HPDE6-E6E7 (cell line): ENCODE results near the gene CDCP1.
"Not testable (repeated sequence)": the region's sequence is repeated elsewhere in the genome, so short reads cannot be mapped to it uniquely, and the experiment has no call there.

Experiments used
- DNase-seq: peaks from one replicate; pipeline ENCODE4 v3.0.0; 2011; ENCODE audit warnings: missing footprints; ENCODE audit errors: extremely low spot score

The CDCP1 gene

DNA sequence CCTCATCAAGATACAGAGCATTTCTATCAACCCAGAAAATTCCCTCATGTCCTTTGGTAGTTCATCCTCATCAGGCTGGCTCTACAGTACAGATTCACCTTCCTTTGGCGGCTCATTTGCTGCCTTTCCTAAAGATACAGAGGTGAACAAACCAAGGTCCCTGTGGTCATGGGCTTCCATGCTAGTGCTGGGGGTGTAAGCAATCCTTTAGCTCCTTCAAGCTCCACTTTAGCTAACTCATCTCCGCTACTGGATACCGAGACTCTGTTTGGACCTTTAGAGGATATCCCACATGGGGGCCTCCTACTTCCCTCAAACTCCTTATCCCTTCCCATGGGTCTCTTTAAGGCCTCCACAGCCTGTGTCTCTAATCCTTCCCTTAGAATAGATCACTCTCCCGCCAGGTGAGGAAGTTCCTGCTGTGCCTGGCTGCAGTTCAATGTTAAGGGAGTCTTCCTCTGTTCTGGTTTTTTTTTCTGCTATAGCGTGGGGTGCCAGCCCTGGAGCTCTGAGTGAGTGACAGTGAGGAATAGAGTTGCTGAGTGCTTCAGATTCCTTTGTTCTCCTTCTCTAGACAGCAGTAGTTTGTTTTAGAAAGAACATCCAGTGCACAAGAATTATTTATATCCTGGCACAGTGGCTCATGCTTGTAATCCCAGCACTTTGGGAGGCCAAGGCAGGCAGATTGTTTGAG lies 89.4 kb downstream of the CDCP1 start:
- no peak for DNase-seq

DNA sequence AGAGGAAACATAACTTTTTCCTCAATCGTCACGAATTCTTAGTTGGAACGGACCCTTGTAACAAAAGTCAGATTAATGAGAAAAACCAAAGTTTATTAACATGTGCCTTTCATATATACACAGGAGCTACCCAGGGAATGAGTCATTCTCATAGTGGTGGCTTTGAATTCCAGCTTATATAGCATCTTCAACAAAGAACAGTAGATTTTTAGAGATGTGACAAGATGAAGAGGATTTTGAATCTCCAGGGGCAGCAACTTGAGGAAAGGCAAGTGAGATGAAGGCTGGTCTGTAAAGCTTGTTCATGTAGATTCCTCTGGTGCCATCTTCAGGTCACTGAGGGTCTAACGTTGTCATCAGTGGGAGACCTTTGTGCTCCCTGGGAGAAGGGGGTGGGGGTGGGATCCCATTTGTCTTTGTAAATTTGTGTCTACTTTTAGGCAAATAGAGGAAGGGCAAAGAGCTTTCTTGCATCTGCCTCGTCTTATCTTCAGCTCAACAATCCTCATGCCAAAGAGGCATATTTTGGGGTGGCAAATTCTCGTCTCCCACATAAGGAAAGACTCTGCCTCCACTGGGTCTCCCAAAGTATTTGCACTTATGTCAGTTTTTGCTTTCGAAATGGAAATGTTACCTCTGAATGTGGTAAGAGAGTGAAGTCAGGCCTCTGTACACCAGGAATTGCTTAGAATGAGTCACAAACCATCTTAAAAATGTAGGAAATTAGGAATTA lies 90.6 kb downstream of the CDCP1 start:
- no peak for DNase-seq

DNA sequence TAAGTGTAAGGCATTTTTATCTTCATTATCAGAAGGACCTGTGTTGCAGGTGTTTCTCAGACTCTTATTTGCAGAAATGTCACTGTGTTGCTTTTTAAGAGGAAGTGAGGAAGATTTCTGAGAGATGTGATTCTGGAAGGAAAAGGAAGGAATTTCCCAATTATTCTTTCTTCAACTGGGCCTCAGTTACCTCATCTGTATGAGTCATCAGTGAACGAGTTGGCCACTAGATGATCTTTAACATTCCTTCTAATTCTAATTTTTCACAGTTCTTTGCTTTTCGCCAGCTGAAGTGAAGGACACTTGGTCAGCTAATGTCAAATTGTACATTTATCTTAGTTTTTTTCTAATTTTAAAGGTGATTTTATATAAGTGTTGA lies 91.2 kb downstream of the CDCP1 start:
- no peak for DNase-seq

- DNase-seq = no peak
These were observed 91.9 kb downstream of the CDCP1 start for GRCh38 chr3:45054196-45054857.

- DNase-seq = not testable (repeated sequence)
These were observed 92.4 kb downstream of the CDCP1 start for GRCh38 chr3:45053805-45054195.

DNA sequence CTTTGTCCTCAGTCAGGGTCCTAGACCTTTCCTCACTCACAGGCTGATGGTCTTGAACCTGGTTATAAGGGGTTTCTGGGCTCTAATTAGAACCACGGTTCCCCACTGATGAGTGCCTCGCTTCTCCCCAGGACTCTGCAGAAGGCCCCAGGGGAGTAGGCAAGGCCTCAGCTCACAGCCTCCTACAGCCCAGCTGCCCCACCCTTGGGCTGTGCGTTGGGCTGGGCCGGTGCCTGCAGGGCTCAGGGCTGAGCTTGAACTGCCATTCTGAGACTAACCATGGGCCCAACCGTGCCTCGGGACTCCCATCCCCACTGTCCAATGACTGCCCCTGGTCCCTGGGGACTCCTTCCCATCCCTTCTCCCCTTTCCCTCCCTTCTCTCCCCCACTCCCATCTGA lies 94.5 kb downstream of the CDCP1 start:
- no peak for DNase-seq

- DNase-seq = no peak
These were observed 96.4 kb downstream of the CDCP1 start for GRCh38 chr3:45049807-45050206.

- no peak for DNase-seq
These were observed 97.9 kb downstream of the CDCP1 start for GRCh38 chr3:45048244-45048643.

DNA sequence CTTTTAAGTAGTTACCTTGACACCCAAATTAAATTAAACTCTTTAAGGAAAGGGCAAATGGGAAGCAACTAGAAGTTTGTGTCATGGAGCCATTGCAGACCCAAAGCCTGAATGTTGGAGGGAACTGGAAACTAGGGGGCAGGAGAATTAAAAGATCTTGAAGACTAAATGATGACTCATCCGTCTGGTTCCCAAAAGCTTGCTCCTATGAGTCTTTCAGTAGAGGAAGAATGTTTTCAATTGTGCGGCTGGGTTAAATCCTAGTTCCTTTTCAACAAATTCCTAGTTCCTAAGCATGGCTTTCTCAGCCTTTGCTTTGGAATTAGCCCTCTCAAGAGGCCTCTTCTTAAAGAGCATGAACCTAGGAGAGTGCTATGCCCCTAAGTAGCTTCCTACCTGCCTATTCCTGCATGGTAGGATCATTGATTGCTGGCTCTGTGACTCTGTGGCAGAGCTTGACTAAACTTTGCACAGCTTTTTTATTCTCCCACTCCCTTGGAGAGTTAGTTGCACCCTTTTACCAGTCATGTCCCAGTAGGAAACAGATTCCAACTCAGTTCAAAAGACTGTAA lies 102.4 kb downstream of the CDCP1 start:
- peak; percentile 11 for DNase-seq

DNA sequence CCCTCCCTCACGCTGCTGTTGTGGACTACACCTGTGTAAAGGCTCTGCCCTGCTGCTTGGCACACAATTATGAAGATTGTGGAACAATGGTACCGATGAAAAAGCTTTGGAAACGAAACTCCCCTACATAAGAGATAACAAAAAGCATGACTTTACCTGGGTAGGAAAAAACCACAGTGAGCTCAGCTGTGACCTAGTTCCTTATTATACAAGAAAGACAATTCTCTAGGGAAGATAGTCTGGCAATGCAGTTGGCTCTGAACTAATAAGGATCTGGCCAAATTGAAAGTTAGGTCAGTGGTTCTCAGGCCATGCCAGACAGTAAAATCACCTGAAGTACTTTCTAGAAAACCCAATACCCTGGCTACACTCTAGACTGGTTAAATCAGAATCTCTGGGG lies 104.0 kb downstream of the CDCP1 start:
- no peak for DNase-seq

DNA sequence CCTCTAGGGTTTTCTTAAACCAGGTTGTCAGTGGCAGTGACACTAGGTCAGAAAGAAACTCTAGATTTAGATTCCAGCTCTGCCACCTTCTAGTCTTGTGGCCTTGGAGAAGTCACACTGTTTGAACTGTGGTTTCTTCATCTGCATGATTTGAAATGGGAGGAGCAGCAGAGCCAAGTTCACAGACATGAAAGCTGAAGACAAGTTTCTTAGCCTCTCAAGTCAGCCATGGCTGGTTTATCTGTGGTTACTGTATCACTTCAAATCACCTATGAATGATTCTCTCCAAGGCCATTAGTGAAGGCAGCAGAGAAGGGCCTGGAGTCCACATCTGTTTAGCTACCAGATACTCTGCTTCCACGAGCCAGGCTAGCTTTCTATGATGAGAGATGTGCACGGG lies 104.5 kb downstream of the CDCP1 start:
- DNase-seq = no peak

GRCh38 chr3:45037720-45038455 lies 108.3 kb downstream of the CDCP1 start:
- DNase-seq = peak; percentile 61

DNA sequence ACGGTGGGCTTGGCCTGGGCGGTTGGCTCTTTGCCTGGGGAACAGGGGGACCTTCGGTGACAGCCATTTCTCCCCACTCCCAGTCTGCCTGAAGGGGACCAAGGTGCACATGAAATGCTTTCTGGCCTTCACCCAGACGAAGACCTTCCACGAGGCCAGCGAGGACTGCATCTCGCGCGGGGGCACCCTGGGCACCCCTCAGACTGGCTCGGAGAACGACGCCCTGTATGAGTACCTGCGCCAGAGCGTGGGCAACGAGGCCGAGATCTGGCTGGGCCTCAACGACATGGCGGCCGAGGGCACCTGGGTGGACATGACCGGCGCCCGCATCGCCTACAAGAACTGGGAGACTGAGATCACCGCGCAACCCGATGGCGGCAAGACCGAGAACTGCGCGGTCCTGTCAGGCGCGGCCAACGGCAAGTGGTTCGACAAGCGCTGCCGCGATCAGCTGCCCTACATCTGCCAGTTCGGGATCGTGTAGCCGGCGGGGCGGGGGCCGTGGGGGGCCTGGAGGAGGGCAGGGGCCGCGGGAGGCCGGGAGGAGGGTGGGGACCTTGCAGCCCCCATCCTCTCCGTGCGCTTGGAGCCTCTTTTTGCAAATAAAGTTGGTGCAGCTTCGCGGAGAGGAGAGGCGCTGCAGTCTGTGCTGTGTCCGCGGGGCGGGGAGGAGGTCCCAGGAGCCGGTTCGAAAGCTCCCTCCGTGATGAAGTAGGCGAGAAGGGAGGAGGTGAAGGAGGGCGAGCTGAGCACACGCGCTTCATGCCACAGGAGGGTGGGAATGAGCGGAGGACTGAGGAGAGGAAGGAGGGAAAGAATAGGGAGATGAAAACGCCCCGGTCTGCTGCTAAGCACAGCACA lies 110.5 kb downstream of the CDCP1 start:
- DNase-seq = no peak

GRCh38 chr3:45034612-45035252 lies 111.4 kb downstream of the CDCP1 start:
- no peak for DNase-seq

DNA sequence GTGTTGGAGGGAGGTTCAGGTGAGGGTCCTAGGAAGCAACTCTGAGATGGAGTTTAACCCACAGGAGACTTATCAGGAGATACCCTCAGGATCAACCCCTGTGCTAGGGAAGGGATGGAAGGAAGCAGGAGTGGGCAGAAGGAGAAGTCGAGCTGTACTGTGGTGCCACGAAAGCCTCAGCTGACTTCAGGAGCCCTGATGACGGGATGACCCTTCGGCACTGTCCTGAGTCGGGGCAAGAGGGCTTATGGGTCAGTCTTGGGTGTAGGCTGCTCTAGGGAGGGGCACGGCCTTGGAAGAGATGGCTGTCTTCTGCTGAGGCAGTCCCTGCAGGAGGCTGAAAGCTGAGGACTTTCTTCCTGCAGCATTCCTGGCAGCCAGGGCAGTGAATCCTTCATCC lies 112.4 kb downstream of the CDCP1 start:
- no peak for DNase-seq
